ENCODE results near the gene SYNGR3.

The SYNGR3 gene

DNA sequence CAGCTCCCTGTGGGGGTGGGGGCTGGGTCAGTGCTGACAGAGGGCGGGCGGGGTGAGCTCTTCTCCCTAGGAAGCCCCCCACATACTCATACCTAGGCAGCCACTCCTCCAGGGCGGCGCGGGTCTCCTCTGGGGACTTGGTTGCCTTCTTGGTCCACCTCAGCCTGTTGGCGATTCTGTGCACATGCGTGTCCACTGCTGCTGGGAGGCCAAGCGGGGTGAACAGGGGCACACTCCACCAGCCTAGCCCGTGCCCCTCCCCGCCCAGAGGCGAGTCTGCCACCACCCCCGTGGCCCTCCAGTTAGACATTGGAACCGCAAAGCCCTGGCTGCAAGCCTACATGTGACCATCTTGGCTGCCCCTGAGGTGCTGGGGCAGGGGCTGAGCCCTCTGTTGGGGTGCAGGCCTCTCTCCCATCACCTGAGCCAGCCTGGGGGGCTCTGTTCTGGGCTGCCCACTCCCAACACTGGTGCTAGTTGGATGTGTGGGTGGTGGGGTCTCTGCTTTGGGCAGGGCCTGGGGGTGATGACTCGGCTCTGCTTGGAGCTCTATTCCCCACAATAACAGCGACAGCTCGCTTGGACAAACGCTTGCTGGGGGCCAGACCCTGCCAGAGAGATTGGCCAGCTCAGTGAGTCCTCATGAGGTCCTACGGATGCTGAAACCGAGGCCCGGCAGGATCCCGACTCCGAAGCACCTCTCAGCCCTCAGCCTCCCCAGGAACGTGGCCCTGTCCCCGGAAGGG is 50.4 kb downstream of the SYNGR3 start:
- TF ChIP-seq, protein P1, sequence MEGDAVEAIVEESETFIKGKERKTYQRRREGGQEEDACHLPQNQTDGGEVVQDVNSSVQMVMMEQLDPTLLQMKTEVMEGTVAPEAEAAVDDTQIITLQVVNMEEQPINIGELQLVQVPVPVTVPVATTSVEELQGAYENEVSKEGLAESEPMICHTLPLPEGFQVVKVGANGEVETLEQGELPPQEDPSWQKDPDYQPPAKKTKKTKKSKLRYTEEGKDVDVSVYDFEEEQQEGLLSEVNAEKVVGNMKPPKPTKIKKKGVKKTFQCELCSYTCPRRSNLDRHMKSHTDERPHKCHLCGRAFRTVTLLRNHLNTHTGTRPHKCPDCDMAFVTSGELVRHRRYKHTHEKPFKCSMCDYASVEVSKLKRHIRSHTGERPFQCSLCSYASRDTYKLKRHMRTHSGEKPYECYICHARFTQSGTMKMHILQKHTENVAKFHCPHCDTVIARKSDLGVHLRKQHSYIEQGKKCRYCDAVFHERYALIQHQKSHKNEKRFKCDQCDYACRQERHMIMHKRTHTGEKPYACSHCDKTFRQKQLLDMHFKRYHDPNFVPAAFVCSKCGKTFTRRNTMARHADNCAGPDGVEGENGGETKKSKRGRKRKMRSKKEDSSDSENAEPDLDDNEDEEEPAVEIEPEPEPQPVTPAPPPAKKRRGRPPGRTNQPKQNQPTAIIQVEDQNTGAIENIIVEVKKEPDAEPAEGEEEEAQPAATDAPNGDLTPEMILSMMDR (IDR thresholded peaks at IDR 0.05; ENCODE audit: low read depth, low read length, missing control alignments): no peak
- no peak for DNase-seq (ENCODE audit: low read depth)
- in situ Hi-C loops (cut with HindIII; ENCODE audit: low sequenced_read_pairs): no loop called here
- H3K4me3 ChIP-seq (ENCODE audit: low read depth, low read length): no peak overlapping the region

DNA sequence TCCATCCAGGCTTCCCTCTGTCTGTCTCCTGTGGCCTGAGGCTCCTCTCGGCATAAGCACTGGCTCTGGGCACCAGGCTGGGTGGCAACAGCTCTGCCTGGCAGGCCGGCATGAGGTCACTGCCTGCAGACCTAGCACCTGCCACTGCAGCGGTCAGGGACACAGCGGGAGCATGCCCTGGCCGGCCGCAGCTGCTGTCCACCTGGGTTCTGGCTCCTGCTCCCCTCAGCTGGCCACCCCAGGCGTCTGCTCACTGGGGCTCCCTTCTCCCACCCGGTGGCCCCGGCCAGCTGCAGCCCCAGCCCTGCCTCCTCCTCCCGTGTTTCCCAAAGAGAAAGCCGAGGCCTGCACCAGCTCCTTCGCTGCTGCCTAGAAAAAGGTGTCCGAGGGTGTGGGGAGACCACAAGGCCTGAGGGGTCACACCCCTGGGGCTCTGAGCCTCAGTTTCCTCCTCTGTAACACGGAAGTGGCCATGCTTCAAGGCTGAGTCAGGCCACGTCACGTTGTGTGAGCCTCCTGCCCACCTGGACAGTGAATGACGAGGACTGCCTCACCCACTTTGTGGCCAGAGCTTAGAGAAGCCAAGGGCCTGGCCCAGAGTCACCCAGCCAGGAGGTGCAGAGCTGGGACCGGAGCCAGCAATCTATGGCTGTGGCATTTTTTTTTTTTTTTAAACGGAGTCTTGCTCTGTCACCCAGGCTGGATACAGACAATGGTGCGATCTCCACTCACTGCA is 51.2 kb downstream of the SYNGR3 start:
- DNase-seq (ENCODE audit: low read depth): no peak
- in situ Hi-C loops (cut with HindIII; ENCODE audit: low sequenced_read_pairs): no loop called here
- no peak overlapping the region for H3K4me3 ChIP-seq (ENCODE audit: low read depth, low read length)
- TF ChIP-seq, protein P1 (IDR thresholded peaks at IDR 0.05; ENCODE audit: low read depth, low read length, missing control alignments): no peak

DNA sequence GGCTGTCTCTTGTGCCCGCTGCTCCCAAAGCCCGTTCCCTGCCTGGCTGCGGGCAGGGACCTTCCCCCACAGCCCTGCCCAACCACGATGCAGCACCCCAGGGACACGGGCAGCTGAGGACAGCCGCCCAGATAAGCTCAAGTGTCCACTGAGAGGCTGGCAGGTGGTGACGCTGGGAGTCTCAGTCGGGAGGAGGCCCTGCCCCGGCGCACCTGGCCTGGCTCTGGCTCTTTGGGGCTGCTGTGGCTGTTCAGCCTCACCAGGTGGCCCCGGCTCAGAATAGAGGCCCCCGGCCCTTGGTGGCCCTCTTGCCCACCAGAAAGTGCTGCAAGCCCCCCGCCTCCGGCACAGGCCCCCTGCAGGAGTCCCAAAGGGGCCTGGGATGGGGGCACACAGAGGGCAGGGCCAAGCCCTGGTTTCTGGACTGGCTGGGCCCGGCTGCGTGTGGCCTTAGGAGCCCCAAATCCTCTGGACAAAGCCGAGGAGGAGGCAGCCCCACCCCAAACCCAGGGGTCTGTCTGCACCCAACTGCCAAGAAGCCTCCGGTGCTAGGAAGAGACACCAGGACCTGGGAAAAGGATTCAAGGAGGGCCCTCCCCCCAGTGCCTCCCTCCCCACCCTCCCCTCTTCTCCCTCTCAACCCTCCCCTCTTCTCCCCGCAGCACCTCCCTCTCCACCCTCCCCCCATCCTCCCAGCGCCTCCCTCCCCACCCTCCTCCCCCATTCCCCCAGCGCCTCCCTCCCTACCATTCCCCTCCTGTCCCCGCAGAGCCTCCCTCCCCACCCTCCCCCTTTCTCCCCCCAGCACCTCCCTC is 52.6 kb downstream of the SYNGR3 start:
- H3K4me3 ChIP-seq (ENCODE audit: low read depth, low read length): no peak overlapping the region
- in situ Hi-C loops (cut with HindIII; ENCODE audit: low sequenced_read_pairs): no loop called here
- TF ChIP-seq, protein P1 (IDR thresholded peaks at IDR 0.05; ENCODE audit: low read depth, low read length, missing control alignments): no peak
- no peak for DNase-seq (ENCODE audit: low read depth)

DNA sequence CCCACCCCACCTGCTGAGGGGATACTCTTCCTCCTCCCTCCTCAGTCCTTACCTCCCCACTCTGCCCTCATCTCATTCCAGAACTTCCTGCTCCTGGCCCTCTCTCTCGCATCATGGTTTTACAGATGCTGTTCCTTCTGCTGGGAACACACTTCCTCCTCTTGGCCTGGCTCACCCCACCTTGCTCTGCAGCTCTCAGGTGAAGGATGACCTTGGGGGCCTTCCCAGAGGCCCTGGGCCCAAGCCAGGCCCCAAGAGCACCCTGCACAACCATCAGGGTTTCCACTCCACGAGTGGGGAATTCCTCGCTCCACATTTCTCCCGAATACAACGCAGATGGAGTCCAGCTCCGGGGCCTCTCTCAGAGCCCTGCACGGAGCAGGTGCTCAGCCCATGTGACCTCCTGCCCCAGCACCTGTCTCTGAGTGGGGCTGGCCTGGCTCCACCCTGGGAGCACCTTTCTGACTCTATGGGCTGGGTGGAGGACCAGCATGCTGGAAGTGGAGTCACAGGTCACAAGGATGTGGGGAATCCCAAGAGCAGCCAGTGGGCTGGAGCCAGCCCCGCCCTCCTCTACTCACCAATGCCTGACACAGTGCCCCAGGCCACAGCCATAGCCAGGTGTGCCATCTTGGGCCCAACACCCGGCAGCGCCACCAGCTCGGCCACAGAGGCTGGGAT is 53.4 kb downstream of the SYNGR3 start:
- no peak overlapping the region for H3K4me3 ChIP-seq (ENCODE audit: low read depth, low read length)
- TF ChIP-seq, protein P1 (IDR thresholded peaks at IDR 0.05; ENCODE audit: low read depth, low read length, missing control alignments): no peak
- no peak for DNase-seq (ENCODE audit: low read depth)
- in situ Hi-C loops (cut with HindIII; ENCODE audit: low sequenced_read_pairs): no loop called here
